Measurements from ENCODE around the gene MYO5B. TPM values are rescaled to one million over a fixed set of nuclear protein-coding genes. Genes with fewer than 3 reads are reported as not detected.

The MYO5B gene
- total and polyA plus RNA-seq, 9 donors: 0.83 to 3.3 (median 1.3) TPM

- Histone ChIP-seq H3K9me3 (replicated peaks; ENCODE audit: control insufficient read depth, low read depth, low read length) (no peaks in the 10 kb centered on the region), H3K4me1 (ENCODE audit: control insufficient read depth, insufficient read depth, low read length) (no peaks in the 10 kb centered on the region), H3K27ac (ENCODE audit: low read length) (no peak overlapping the region), H3K4me3 (ENCODE audit: low read length) (no peak overlapping the region), H3K27me3 (ENCODE audit: control insufficient read depth, insufficient read depth, low read length) (peaks cover 3% of the 10 kb centered on the region), H3K36me3 (ENCODE audit: control insufficient read depth, insufficient read depth, low read length) (no peaks in the 10 kb centered on the region)
- DNase-seq: no peak
Measured at GRCh38 chr18:50034029-50034428, 160.9 kb downstream of the MYO5B start.

GRCh38 chr18:50033004-50033403 is 161.9 kb downstream of the MYO5B start:
- H3K9me3 ChIP-seq (replicated peaks; ENCODE audit: control insufficient read depth, low read depth, low read length): no peaks in the 10 kb centered on the region
- no peaks in the 10 kb centered on the region for H3K36me3 ChIP-seq (ENCODE audit: control insufficient read depth, insufficient read depth, low read length)
- no peaks in the 10 kb centered on the region for H3K4me1 ChIP-seq (ENCODE audit: control insufficient read depth, insufficient read depth, low read length)
- H3K4me3 ChIP-seq (ENCODE audit: low read length): no peak overlapping the region
- 62% methylated on average over 3 of the region's 6 CpGs for WGBS (ENCODE audit: insufficient coverage)
- DNase-seq: no peak
- no peak overlapping the region for H3K27ac ChIP-seq (ENCODE audit: low read length)
- H3K27me3 ChIP-seq (ENCODE audit: control insufficient read depth, insufficient read depth, low read length): peaks cover 3% of the 10 kb centered on the region

GRCh38 chr18:50030146-50030545 is 164.8 kb downstream of the MYO5B start:
- no peak for DNase-seq
- Histone ChIP-seq H3K4me3 (ENCODE audit: low read length) (no peak overlapping the region), H3K4me1 (ENCODE audit: control insufficient read depth, insufficient read depth, low read length) (no peaks in the 10 kb centered on the region), H3K27ac (ENCODE audit: low read length) (no peak overlapping the region), H3K9me3 (replicated peaks; ENCODE audit: control insufficient read depth, low read depth, low read length) (no peaks in the 10 kb centered on the region), H3K36me3 (ENCODE audit: control insufficient read depth, insufficient read depth, low read length) (no peaks in the 10 kb centered on the region), H3K27me3 (ENCODE audit: control insufficient read depth, insufficient read depth, low read length) (peaks cover 3% of the 10 kb centered on the region)
- WGBS (ENCODE audit: insufficient coverage): 81% methylated on average over 4 of the region's 4 CpGs

- no CpG with 5 or more reads among the region's 2 CpGs for WGBS (ENCODE audit: insufficient coverage)
- H3K36me3 ChIP-seq (ENCODE audit: control insufficient read depth, insufficient read depth, low read length): no peaks in the 10 kb centered on the region
Measured at GRCh38 chr18:50027996-50028395, 167.0 kb downstream of the MYO5B start.

GRCh38 chr18:50024466-50024865 is 170.5 kb downstream of the MYO5B start:
- no peaks in the 10 kb centered on the region for H3K36me3 ChIP-seq (ENCODE audit: control insufficient read depth, insufficient read depth, low read length)
- DNase-seq: no peak
- H3K9me3 ChIP-seq (replicated peaks; ENCODE audit: control insufficient read depth, low read depth, low read length): no peaks in the 10 kb centered on the region
- no peak overlapping the region for H3K4me3 ChIP-seq (ENCODE audit: low read length)
- no peaks in the 10 kb centered on the region for H3K27me3 ChIP-seq (ENCODE audit: control insufficient read depth, insufficient read depth, low read length)
- H3K4me1 ChIP-seq (ENCODE audit: control insufficient read depth, insufficient read depth, low read length): no peaks in the 10 kb centered on the region
- 60% methylated on average over 1 of the region's 3 CpGs for WGBS (ENCODE audit: insufficient coverage)
- H3K27ac ChIP-seq (ENCODE audit: low read length): no peak overlapping the region

More at GRCh38 chr18:50027996-50028395, 167.0 kb downstream of the MYO5B start:
- Histone ChIP-seq H3K4me1 (ENCODE audit: control insufficient read depth, insufficient read depth, low read length) (no peaks in the 10 kb centered on the region), H3K4me3 (ENCODE audit: low read length) (no peak overlapping the region), H3K9me3 (replicated peaks; ENCODE audit: control insufficient read depth, low read depth, low read length) (no peaks in the 10 kb centered on the region), H3K27ac (ENCODE audit: low read length) (no peak overlapping the region), H3K27me3 (ENCODE audit: control insufficient read depth, insufficient read depth, low read length) (peaks cover 3% of the 10 kb centered on the region)
- no peak for DNase-seq

- Histone ChIP-seq H3K9me3 (replicated peaks; ENCODE audit: control insufficient read depth, low read depth, low read length) (no peaks in the 10 kb centered on the region), H3K27me3 (ENCODE audit: control insufficient read depth, insufficient read depth, low read length) (peaks cover 3% of the 10 kb centered on the region), H3K4me1 (ENCODE audit: control insufficient read depth, insufficient read depth, low read length) (no peaks in the 10 kb centered on the region), H3K27ac (ENCODE audit: low read length) (no peak overlapping the region), H3K4me3 (ENCODE audit: low read length) (no peak overlapping the region), H3K36me3 (ENCODE audit: control insufficient read depth, insufficient read depth, low read length) (no peaks in the 10 kb centered on the region)
- DNase-seq: no peak
- WGBS (ENCODE audit: insufficient coverage): 100% methylated on average over 1 of the region's 3 CpGs
Measured at GRCh38 chr18:50022985-50023384, 172.0 kb downstream of the MYO5B start.

GRCh38 chr18:50014606-50015005 is 180.3 kb downstream of the MYO5B start:
- DNase-seq: no peak
- no peaks in the 10 kb centered on the region for H3K36me3 ChIP-seq (ENCODE audit: control insufficient read depth, insufficient read depth, low read length)
- no peak overlapping the region for H3K4me3 ChIP-seq (ENCODE audit: low read length)
- no peaks in the 10 kb centered on the region for H3K4me1 ChIP-seq (ENCODE audit: control insufficient read depth, insufficient read depth, low read length)
- WGBS (ENCODE audit: insufficient coverage): 74% methylated on average over 3 of the region's 4 CpGs
- H3K9me3 ChIP-seq (replicated peaks; ENCODE audit: control insufficient read depth, low read depth, low read length): no peaks in the 10 kb centered on the region
- H3K27me3 ChIP-seq (ENCODE audit: control insufficient read depth, insufficient read depth, low read length): peaks cover 9% of the 10 kb centered on the region
- H3K27ac ChIP-seq (ENCODE audit: low read length): no peak overlapping the region

- no peaks in the 10 kb centered on the region for H3K9me3 ChIP-seq (replicated peaks; ENCODE audit: control insufficient read depth, low read depth, low read length)
- H3K4me1 ChIP-seq (ENCODE audit: control insufficient read depth, insufficient read depth, low read length): no peaks in the 10 kb centered on the region
- H3K27me3 ChIP-seq (ENCODE audit: control insufficient read depth, insufficient read depth, low read length): peaks cover 6% of the 10 kb centered on the region
- WGBS (ENCODE audit: insufficient coverage): 80% methylated on average over 6 of the region's 8 CpGs
- H3K36me3 ChIP-seq (ENCODE audit: control insufficient read depth, insufficient read depth, low read length): no peaks in the 10 kb centered on the region
- no peak for DNase-seq
- no peak overlapping the region for H3K4me3 ChIP-seq (ENCODE audit: low read length)
- no peak overlapping the region for H3K27ac ChIP-seq (ENCODE audit: low read length)
Measured at GRCh38 chr18:50013363-50014138, 181.4 kb downstream of the MYO5B start.

- 80% methylated on average over 1 of the region's 4 CpGs for WGBS (ENCODE audit: insufficient coverage)
- Histone ChIP-seq H3K36me3 (ENCODE audit: control insufficient read depth, insufficient read depth, low read length) (no peaks in the 10 kb centered on the region), H3K27ac (ENCODE audit: low read length) (no peak overlapping the region), H3K4me3 (ENCODE audit: low read length) (no peak overlapping the region), H3K27me3 (ENCODE audit: control insufficient read depth, insufficient read depth, low read length) (peaks cover 6% of the 10 kb centered on the region), H3K9me3 (replicated peaks; ENCODE audit: control insufficient read depth, low read depth, low read length) (no peaks in the 10 kb centered on the region), H3K4me1 (ENCODE audit: control insufficient read depth, insufficient read depth, low read length) (no peaks in the 10 kb centered on the region)
- DNase-seq: peak; percentile 6
Measured at GRCh38 chr18:50011813-50012435, 183.0 kb downstream of the MYO5B start.

GRCh38 chr18:50009773-50010335 is 185.1 kb downstream of the MYO5B start:
- Histone ChIP-seq H3K9me3 (replicated peaks; ENCODE audit: control insufficient read depth, low read depth, low read length) (no peaks in the 10 kb centered on the region), H3K36me3 (ENCODE audit: control insufficient read depth, insufficient read depth, low read length) (no peaks in the 10 kb centered on the region), H3K4me3 (ENCODE audit: low read length) (no peak overlapping the region), H3K27me3 (ENCODE audit: control insufficient read depth, insufficient read depth, low read length) (peaks cover 7% of the 10 kb centered on the region), H3K27ac (ENCODE audit: low read length) (no peak overlapping the region), H3K4me1 (ENCODE audit: control insufficient read depth, insufficient read depth, low read length) (no peaks in the 10 kb centered on the region)
- 100% methylated on average over 1 of the region's 3 CpGs for WGBS (ENCODE audit: insufficient coverage)
- peak; percentile 11 for DNase-seq

Measured in muscle of leg (tissue), 11 donors.